HCT116 (cell line): ENCODE measurements around the gene TBATA. TPM values are rescaled to one million over a fixed set of nuclear protein-coding genes. Genes with fewer than 3 reads are reported as not detected.

ENCODE experiments used
- ATAC-seq: fragments of 200-7000 bp; cut with Tn5 transposase; 2 replicates; pipeline ENCODE4 v1.9.1; 2020; ENCODE audit warnings: mild to moderate bottlenecking, moderate library complexity
- BruUV-seq: library from RNA; stranded (reverse); fragments of 400-500 nt; replicated peaks from 2 replicates; lab custom pipeline; 2021; lab: Mats Ljungman, UMichigan
- CTCF ChIA-PET: fragments of 300-600 bp; sonication (Branson Sonifier 250); formaldehyde crosslinking; loops from one replicate; lab custom pipeline; 2021; ENCODE audit warnings: antibody characterized with exemption; lab: Charles Lee
- POLR2A ChIA-PET: fragments of 300-600, 350-600 bp; sonication (Branson Sonifier 250); formaldehyde crosslinking; loops from one replicate; lab custom pipeline; 2021; ENCODE audit warnings: antibody characterized with exemption; lab: Charles Lee
- RAD21 ChIA-PET, 2 experiments: fragments of 300-600 bp; sonication (Branson Sonifier 250); formaldehyde crosslinking; loops; one replicate each; lab custom pipeline; 2023; ENCODE audit warnings: low total read pairs in 2 of 2; ENCODE audit not compliant: uncharacterized antibody in 2 of 2, unreplicated experiment in 2 of 2, low non-redundant PET in 1 of 2; lab: Charles Lee
- DNase-seq: peaks from one replicate; pipeline ENCODE4 v3.0.0-alpha.2; 2010; ENCODE audit warnings: low read depth, low spot score
- H2AFZ ChIP-seq: fragments of 200-600 bp; shearing (Covaris generic), sonication (generic); 2 replicates; pipeline ENCODE4 v1.6.1; 2017; ENCODE audit warnings: low read depth, mixed run types, mixed read lengths, antibody characterized with exemption, low read length; ENCODE audit not compliant: poor library complexity, severe bottlenecking
- H3K27ac ChIP-seq: 2 replicates; pipeline ENCODE4 v1.5.1; 2012; ENCODE audit warnings: low read depth, low read length
- H3K27me3 ChIP-seq: fragments of 200-600 bp; sonication (generic); 2 replicates; pipeline ENCODE4 v1.6.1; 2016; ENCODE audit warnings: mixed run types, low read length, mixed read lengths; ENCODE audit not compliant: insufficient read depth
- H3K36me3 ChIP-seq, 2 experiments: fragments of 200-500 bp in 1 of 2; fragments of 200-600 bp in 1 of 2; sonication (Bioruptor generic) in 1 of 2; sonication (generic) in 1 of 2; 2 replicates each; pipeline versions ENCODE4 v1.5.1 to v1.6.1; 2014 to 2016; ENCODE audit warnings: low read length in 2 of 2, inconsistent platforms in 1 of 2, mixed read lengths in 1 of 2, mixed run types in 1 of 2; ENCODE audit not compliant: insufficient read depth in 2 of 2, control insufficient read depth in 1 of 2
- H3K4me1 ChIP-seq, 2 experiments: fragments of 200-600 bp in 1 of 2; sonication (generic) in 1 of 2; 2 replicates each; pipeline versions ENCODE4 v1.5.1 to v1.6.1; 2012 to 2017; ENCODE audit warnings: low read length in 2 of 2, inconsistent platforms in 1 of 2, mild to moderate bottlenecking in 1 of 2, mixed read lengths in 1 of 2, mixed run types in 1 of 2, moderate library complexity in 1 of 2; ENCODE audit not compliant: insufficient read depth in 2 of 2, control insufficient read depth in 1 of 2
- H3K4me2 ChIP-seq: fragments of 200-600 bp; sonication (generic); 2 replicates; pipeline ENCODE4 v1.6.1; 2017; ENCODE audit warnings: mixed run types, low read length, mixed read lengths
- H3K4me3 ChIP-seq, 2 experiments: fragments of 200-600 bp in 1 of 2; sonication (generic) in 1 of 2; replicated peaks in 1 of 2; 2 replicates each; pipeline ENCODE4 v1.5.1; 2011 to 2016; ENCODE audit warnings: low read length in 2 of 2, control low read depth in 1 of 2, low read depth in 1 of 2, mild to moderate bottlenecking in 1 of 2, mixed read lengths in 1 of 2, mixed run types in 1 of 2
- H3K79me2 ChIP-seq: fragments of 200-600 bp; sonication (generic); 2 replicates; pipeline ENCODE4 v1.6.1; 2017; ENCODE audit warnings: mild to moderate bottlenecking, mixed run types, low read length, moderate library complexity, mixed read lengths; ENCODE audit not compliant: insufficient read depth
- H3K9ac ChIP-seq: fragments of 200-600 bp; sonication (generic); 2 replicates; pipeline ENCODE4 v1.6.1; 2016; ENCODE audit warnings: low read length, mixed read lengths
- H3K9me2 ChIP-seq: fragments of 200-600 bp; sonication (generic), shearing (Covaris generic); 2 replicates; pipeline ENCODE4 v1.6.1; 2017; ENCODE audit warnings: mixed run types, mild to moderate bottlenecking, moderate library complexity; ENCODE audit not compliant: insufficient read depth
- H3K9me3 ChIP-seq, 2 experiments: fragments of 200-500 bp in 1 of 2; fragments of 200-600 bp in 1 of 2; sonication (Bioruptor generic) in 1 of 2; sonication (generic) in 1 of 2; 2 replicates each; pipeline ENCODE4 v1.6.1; 2014 to 2017; ENCODE audit warnings: low read length in 2 of 2, mixed read lengths in 2 of 2, inconsistent platforms in 1 of 2, low read depth in 1 of 2, mild to moderate bottlenecking in 1 of 2, mixed run types in 1 of 2, moderate library complexity in 1 of 2; ENCODE audit not compliant: control insufficient read depth in 1 of 2, insufficient read depth in 1 of 2
- H4K20me1 ChIP-seq: fragments of 200-600 bp; sonication (generic), shearing (Covaris generic); 2 replicates; pipeline ENCODE4 v1.6.1; 2017; ENCODE audit warnings: mixed run types, mild to moderate bottlenecking, moderate library complexity; ENCODE audit not compliant: insufficient read depth
- CBX3 ChIP-seq: IDR thresholded peaks from 2 replicates; pipeline ENCODE4 v1.6.1; 2012; ENCODE audit warnings: low read depth
- CTCF ChIP-seq, 3 experiments: fragments of 200-600 bp in 1 of 3; sonication (generic) in 1 of 3; IDR thresholded peaks in 2 of 3; conservative IDR thresholded peaks in 1 of 3; 2 replicates each; pipeline ENCODE4 v1.5.1; 2012 to 2017; ENCODE audit warnings: low read depth in 2 of 3, low read length in 2 of 3, antibody characterized with exemption in 1 of 3, borderline replicate concordance in 1 of 3, control low read depth in 1 of 3, mild to moderate bottlenecking in 1 of 3, mixed read lengths in 1 of 3, mixed run types in 1 of 3, moderate library complexity in 1 of 3; ENCODE audit not compliant: insufficient read depth in 1 of 3
- ELF1 ChIP-seq: IDR thresholded peaks from 2 replicates; pipeline ENCODE4 v1.6.1; 2012; ENCODE audit warnings: low read depth, borderline replicate concordance
- EZH2 ChIP-seq: fragments of 200-600 bp; sonication (generic); IDR thresholded peaks from 2 replicates; pipeline ENCODE4 v1.6.1; 2017; ENCODE audit warnings: antibody characterized with exemption, mixed run types
- EZH2phosphoT487 ChIP-seq: fragments of 200-600 bp; IDR thresholded peaks from 2 replicates; pipeline ENCODE4 v1.6.1; 2018; ENCODE audit warnings: antibody characterized with exemption, borderline replicate concordance
- FOSL1 ChIP-seq: IDR thresholded peaks from 2 replicates; pipeline ENCODE4 v1.6.1; 2012; ENCODE audit warnings: low read depth
- MAX ChIP-seq: IDR thresholded peaks from 2 replicates; pipeline ENCODE4 v1.6.1; 2012
- POLR2AphosphoS5 ChIP-seq: IDR thresholded peaks from 2 replicates; pipeline ENCODE4 v1.6.1; 2011; ENCODE audit warnings: mild to moderate bottlenecking, low read depth, low read length, moderate library complexity
- RAD21 ChIP-seq: IDR thresholded peaks from 2 replicates; pipeline ENCODE4 v1.6.1; 2012; ENCODE audit warnings: low read depth, mild to moderate bottlenecking
- SP1 ChIP-seq: IDR thresholded peaks from 2 replicates; pipeline ENCODE4 v1.6.1; 2012; ENCODE audit warnings: low read depth
- SRF ChIP-seq: IDR thresholded peaks from 2 replicates; pipeline ENCODE4 v1.6.1; 2012; ENCODE audit warnings: low read depth
- TCF7L2 ChIP-seq: IDR thresholded peaks from 2 replicates; pipeline ENCODE4 v1.7.0; 2011; ENCODE audit warnings: borderline replicate concordance, inconsistent platforms; ENCODE audit not compliant: insufficient read depth, insufficient read length; ENCODE audit errors: extremely low read depth
- intact Hi-C: fragments of 100-400 bp; cut with micrococcal nuclease; formaldehyde crosslinking; loops from 2 replicates; pipeline ENCODE4 v1.10.0; 2022
- total RNA-seq: library from RNA; stranded (reverse); gene quantifications from one replicate; pipeline ENCODE4 v1.2.1, GENCODE V29; 2021; ENCODE audit not compliant: unreplicated experiment

The TBATA gene
- total RNA-seq, 1 experiment from 2014 or later = not detected

- POLR2A ChIA-PET = no interaction called here
- no peak for ATAC-seq
- BruUV-seq = no TSS peak
These were observed 16.7 kb upstream of the TBATA start for GRCh38 chr10:70801854-70802253.

More at GRCh38 chr10:70801854-70802253, 16.7 kb upstream of the TBATA start:
- RAD21 ChIA-PET = no interaction called here
- Histone ChIP-seq H3K4me2 (no peak overlapping the region), H3K27ac (no peak overlapping the region), H3K9me3 (no peaks in the 10 kb centered on the region), H3K9ac (no peak overlapping the region), H3K36me3 (no peaks in the 10 kb centered on the region), H3K4me1 (peaks cover 0 to 8% of the 10 kb centered on the region in 2 experiments; a peak in 1 of 4 replicates), H3K4me3 (no peak overlapping the region), H3K27me3 (no peaks in the 10 kb centered on the region), H3K79me2 (no peaks in the 10 kb centered on the region), H3K9me2 (no peaks in the 10 kb centered on the region), H4K20me1 (no peaks in the 10 kb centered on the region), H2AFZ (no peak overlapping the region)
- DNase-seq = no peak
- CTCF ChIA-PET = no interaction called here
- TF ChIP-seq SP1 = no peak
- no peak for TF ChIP-seq FOSL1
- no peak for TF ChIP-seq RAD21
- no peak for TF ChIP-seq CBX3
- no peak for TF ChIP-seq POLR2AphosphoS5
- no peak for TF ChIP-seq CTCF (IDR thresholded peaks at IDR 0.05 in 2 of 3, conservative IDR thresholded peaks at IDR 0.05 in 1 of 3; ENCODE audit: borderline replicate concordance in 1 of 3, insufficient read depth in 1 of 3, low read depth in 2 of 3, low read length in 2 of 3)
- no peak for TF ChIP-seq SRF
- no peak for TF ChIP-seq EZH2
- TF ChIP-seq ELF1 = no peak
- no peak for TF ChIP-seq EZH2phosphoT487
- TF ChIP-seq MAX = no peak
- no peak for TF ChIP-seq TCF7L2
- intact Hi-C loops = no loop called here
